ENCODE measurements around the gene ZDHHC17.
A peak's percentile ranks its signal among the peaks of the same experiment; 100 is the strongest.

The ZDHHC17 gene

GRCh38 chr12:76879710-76880518 lies 116.0 kb downstream of the ZDHHC17 start:
- DNase-seq: peak; percentile 35

GRCh38 chr12:76880519-76881023 lies 116.7 kb downstream of the ZDHHC17 start:
- DNase-seq: no peak

- DNase-seq: no peak
Measured at GRCh38 chr12:76881142-76881541, 117.2 kb downstream of the ZDHHC17 start.

GRCh38 chr12:76882367-76882766 lies 118.5 kb downstream of the ZDHHC17 start:
- peak; percentile 29 for DNase-seq

DNA sequence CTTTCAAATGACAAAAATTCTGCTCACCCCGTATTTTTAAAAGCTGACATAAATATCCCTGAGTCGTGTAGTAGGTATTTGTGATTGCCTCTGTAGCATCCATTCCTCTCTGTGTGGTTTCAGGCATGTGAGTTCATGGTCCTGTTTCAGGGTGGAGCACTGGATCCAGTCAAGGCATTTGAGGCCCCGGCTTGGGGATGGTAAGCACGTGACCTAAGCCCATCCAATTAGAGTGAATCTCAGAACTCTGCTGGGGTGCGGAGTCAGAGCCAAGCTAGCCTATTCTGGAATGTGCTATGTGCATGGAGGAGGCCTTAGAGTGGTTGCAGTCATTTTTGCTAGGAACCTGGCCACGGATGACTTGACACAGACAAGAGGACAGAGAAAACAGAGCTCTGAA lies 119.2 kb downstream of the ZDHHC17 start:
- DNase-seq: peak; percentile 95

GRCh38 chr12:76883811-76884210 lies 119.9 kb downstream of the ZDHHC17 start:
- peak; percentile 79 for DNase-seq

- no peak for DNase-seq
Measured at GRCh38 chr12:76888775-76889174, 124.9 kb downstream of the ZDHHC17 start.

- DNase-seq: no peak
Measured at GRCh38 chr12:76890151-76891143, 126.5 kb downstream of the ZDHHC17 start.

DNA sequence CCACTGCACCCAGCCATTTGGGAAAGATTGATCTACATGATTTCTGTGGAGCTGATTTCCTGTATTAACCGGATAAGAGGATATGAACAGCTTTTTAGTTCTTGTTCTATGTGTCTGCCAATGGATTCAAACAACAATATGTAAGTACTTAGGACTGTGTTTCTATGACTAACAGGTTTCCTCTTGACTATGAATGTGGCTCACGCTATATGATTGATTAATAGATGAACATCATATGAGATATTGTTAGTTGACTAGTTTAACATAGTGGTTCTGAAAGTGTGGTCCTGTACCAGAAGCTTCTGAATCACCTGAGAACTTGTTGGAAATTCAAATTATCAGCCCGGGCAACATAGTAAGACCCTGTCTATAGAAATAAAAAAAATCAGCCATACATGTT lies 127.7 kb downstream of the ZDHHC17 start:
- DNase-seq: no peak

DNA sequence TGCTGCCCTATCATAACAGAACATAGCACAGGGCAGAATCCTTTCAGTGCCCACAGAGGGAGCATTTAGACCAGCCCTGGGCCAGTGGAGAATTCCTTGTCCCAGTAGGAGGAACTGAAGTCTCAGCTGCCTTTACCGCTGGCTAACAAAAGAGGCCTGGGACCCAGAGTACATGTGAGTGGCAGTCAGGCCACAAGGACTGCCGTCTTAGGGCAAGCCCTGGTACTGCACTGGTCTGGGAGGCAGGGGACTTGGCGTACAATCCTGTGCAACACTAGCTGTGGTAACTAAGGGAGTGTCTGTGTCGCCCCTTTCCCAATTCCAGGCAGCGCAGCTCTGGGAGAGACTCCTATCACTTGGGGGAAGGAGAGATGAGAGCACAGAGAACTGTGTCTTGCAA lies 131.9 kb downstream of the ZDHHC17 start:
- no peak for DNase-seq

DNA sequence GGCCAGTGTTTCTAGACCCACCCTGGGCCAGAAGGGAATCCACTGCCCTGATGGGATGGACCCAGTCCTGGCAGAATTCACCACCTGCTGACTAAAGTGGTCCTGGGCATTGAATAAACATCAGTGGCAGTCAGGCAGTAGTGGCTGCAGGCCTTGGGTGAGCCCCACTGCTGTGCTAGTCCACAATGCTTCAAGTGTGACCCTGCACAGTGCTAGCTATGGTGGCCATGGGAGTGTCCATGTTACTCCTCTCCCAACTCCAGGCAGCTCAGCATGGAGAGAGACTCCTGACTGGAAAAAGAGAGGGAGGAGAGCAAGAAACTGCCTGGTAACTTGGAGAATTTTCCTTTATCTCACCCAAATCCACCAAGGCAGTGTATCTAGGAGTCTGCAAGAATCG lies 132.4 kb downstream of the ZDHHC17 start:
- DNase-seq: no peak

- DNase-seq: no peak
Measured at GRCh38 chr12:76898442-76898841, 134.5 kb downstream of the ZDHHC17 start.

- no peak for DNase-seq
Measured at GRCh38 chr12:76899522-76899921, 135.6 kb downstream of the ZDHHC17 start.

DNA sequence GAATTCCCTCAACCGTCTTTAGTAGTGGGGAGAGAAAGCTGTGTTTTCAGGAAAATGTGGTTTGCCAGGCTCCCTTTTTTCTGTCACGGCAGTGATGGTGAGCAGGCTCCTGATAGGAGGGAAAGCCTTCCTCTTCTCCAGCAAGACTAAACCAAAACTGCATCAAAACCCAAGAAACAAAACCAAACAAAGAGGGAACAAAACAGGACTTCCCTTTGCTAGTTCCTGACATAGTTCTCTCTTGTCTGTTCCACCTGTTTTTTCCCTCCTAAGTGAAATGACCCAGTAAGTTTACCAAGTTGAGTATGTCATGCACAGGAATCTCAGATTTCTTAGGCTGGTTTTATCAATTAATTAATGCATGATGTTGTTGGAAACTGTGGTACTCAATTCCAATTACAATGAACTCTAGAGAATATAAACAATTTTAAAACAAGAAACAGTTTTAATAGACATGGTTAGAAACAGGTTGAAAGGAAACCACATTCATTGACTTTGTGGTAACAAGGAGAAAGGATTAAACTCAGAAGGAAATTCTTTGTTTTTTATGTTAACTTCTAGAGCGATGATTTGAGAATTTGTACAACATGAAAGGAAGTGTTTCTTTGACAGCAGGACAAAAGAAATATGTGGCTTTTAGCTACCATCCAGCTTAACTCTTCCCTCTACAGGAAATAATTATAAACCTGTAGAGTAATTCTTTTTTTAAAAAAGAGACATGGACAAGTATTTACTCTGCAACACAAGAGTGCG lies 137.9 kb downstream of the ZDHHC17 start:
- no peak for DNase-seq

Measured in fibroblast of skin of right biceps (primary cell).